ENCODE results near the gene DDR2. TPM values are rescaled to one million over a fixed set of nuclear protein-coding genes. Genes with fewer than 3 reads are reported as not detected.

Gene DDR2
- total RNA-seq, 1 donor from 2014 or later = 26.9 TPM

GRCh38 chr1:162671664-162672410 lies 39.6 kb downstream of the DDR2 start:
- Histone ChIP-seq H3K4me3 (no peak overlapping the region), H3K36me3 (no peaks in the 10 kb centered on the region), H3K9me3 (replicated peaks) (no peaks in the 10 kb centered on the region), H3K27ac (replicated peaks) (peak overlapping the region; percentile 64), H3K27me3 (ENCODE audit: low read depth) (no peaks in the 10 kb centered on the region), H3K4me1 (peaks cover 46% of the 10 kb centered on the region)
- DNase-seq = no peak
- TF ChIP-seq CTCF (IDR thresholded peaks at IDR 0.05; ENCODE audit: borderline replicate concordance) = no peak
- intact Hi-C loops (cut with micrococcal nuclease) = no loop called here

GRCh38 chr1:162672622-162673260 lies 40.5 kb downstream of the DDR2 start:
- no peak for DNase-seq
- Histone ChIP-seq H3K4me1 (peaks cover 54% of the 10 kb centered on the region), H3K27ac (replicated peaks) (peak overlapping the region; percentile 4), H3K4me3 (no peak overlapping the region), H3K36me3 (no peaks in the 10 kb centered on the region), H3K27me3 (ENCODE audit: low read depth) (no peaks in the 10 kb centered on the region), H3K9me3 (replicated peaks) (no peaks in the 10 kb centered on the region)
- intact Hi-C loops (cut with micrococcal nuclease) = no loop called here
- no peak for TF ChIP-seq CTCF (IDR thresholded peaks at IDR 0.05; ENCODE audit: borderline replicate concordance)

- intact Hi-C loops (cut with micrococcal nuclease) = no loop called here
- no peaks in the 10 kb centered on the region for H3K36me3 ChIP-seq
- H3K4me3 ChIP-seq = no peak overlapping the region
- H3K9me3 ChIP-seq (replicated peaks) = no peaks in the 10 kb centered on the region
- no peak for TF ChIP-seq CTCF (IDR thresholded peaks at IDR 0.05; ENCODE audit: borderline replicate concordance)
- no peak for DNase-seq
- H3K4me1 ChIP-seq = peaks cover 68% of the 10 kb centered on the region
- H3K27ac ChIP-seq (replicated peaks) = no peak overlapping the region
- no peaks in the 10 kb centered on the region for H3K27me3 ChIP-seq (ENCODE audit: low read depth)
These were observed 41.9 kb downstream of the DDR2 start for GRCh38 chr1:162674034-162674608.

GRCh38 chr1:162676087-162676486 lies 43.8 kb downstream of the DDR2 start:
- no peaks in the 10 kb centered on the region for H3K36me3 ChIP-seq
- peaks cover 70% of the 10 kb centered on the region for H3K4me1 ChIP-seq
- H3K4me3 ChIP-seq = no peak overlapping the region
- no peaks in the 10 kb centered on the region for H3K9me3 ChIP-seq (replicated peaks)
- no peaks in the 10 kb centered on the region for H3K27me3 ChIP-seq (ENCODE audit: low read depth)
- intact Hi-C loops (cut with micrococcal nuclease) = no loop called here
- H3K27ac ChIP-seq (replicated peaks) = peak overlapping the region; percentile 46
- TF ChIP-seq CTCF (IDR thresholded peaks at IDR 0.05; ENCODE audit: borderline replicate concordance) = no peak
- no peak for DNase-seq

GRCh38 chr1:162676750-162677149 lies 44.5 kb downstream of the DDR2 start:
- peaks cover 70% of the 10 kb centered on the region for H3K4me1 ChIP-seq
- H3K27ac ChIP-seq (replicated peaks) = peak overlapping the region; percentile 46
- H3K36me3 ChIP-seq = no peaks in the 10 kb centered on the region
- intact Hi-C loops (cut with micrococcal nuclease) = no loop called here
- no peak for TF ChIP-seq CTCF (IDR thresholded peaks at IDR 0.05; ENCODE audit: borderline replicate concordance)
- H3K9me3 ChIP-seq (replicated peaks) = no peaks in the 10 kb centered on the region
- no peaks in the 10 kb centered on the region for H3K27me3 ChIP-seq (ENCODE audit: low read depth)
- peak overlapping the region; percentile 18 for H3K4me3 ChIP-seq
- no peak for DNase-seq
